ENCODE results near the gene PLCB1.
A peak's percentile ranks its signal among the peaks of the same experiment; 100 is the strongest.

PLCB1 gene

GRCh38 chr20:8523684-8524083, 391.6 kb downstream of the PLCB1 start:
- no peaks in the 10 kb centered on the region for H3K9me3 ChIP-seq (replicated peaks in 1 of 2; ENCODE audit: control insufficient read depth in 2 of 2, insufficient read depth in 1 of 2, low read depth in 1 of 2, low read length in 2 of 2)
- no peak overlapping the region for H4K8ac ChIP-seq (ENCODE audit: low read depth, low read length)
- no peak overlapping the region for H3K4me3 ChIP-seq (ENCODE audit: low read length in 2 of 2)
- DNase-seq (ENCODE audit: low spot score) = no peak
- H2BK12ac ChIP-seq (ENCODE audit: low read length) = no peak overlapping the region
- H2BK15ac ChIP-seq (ENCODE audit: low read length) = no peak overlapping the region
- no peak overlapping the region for H3K27ac ChIP-seq (replicated peaks; ENCODE audit: low read length)
- no peaks in the 10 kb centered on the region for H3K27me3 ChIP-seq (ENCODE audit: control insufficient read depth in 3 of 3, insufficient read depth in 3 of 3, low read depth in 1 of 3, low read length in 3 of 3)
- H4K91ac ChIP-seq (ENCODE audit: low read depth, low read length, poor library complexity) = no peak overlapping the region
- H3K4me2 ChIP-seq (ENCODE audit: insufficient read depth, low read length, poor library complexity, severe bottlenecking) = no peak overlapping the region
- no peak overlapping the region for H2BK120ac ChIP-seq (ENCODE audit: low read depth, low read length)
- H2AK5ac ChIP-seq (ENCODE audit: low read depth, low read length) = no peak overlapping the region
- H3K23ac ChIP-seq (ENCODE audit: low read depth, low read length, poor library complexity) = no peak overlapping the region
- H3K18ac ChIP-seq (ENCODE audit: low read length) = no peak overlapping the region
- H3K36me3 ChIP-seq (replicated peaks in 1 of 2; ENCODE audit: control insufficient read depth in 2 of 2, insufficient read depth in 2 of 2, low read length in 2 of 2) = no peaks in the 10 kb centered on the region
- no peak overlapping the region for H3K4ac ChIP-seq (ENCODE audit: low read length)
- no peak overlapping the region for H3K9ac ChIP-seq (ENCODE audit: low read depth, low read length, poor library complexity)
- no peak overlapping the region for H3K14ac ChIP-seq (ENCODE audit: low read length)
- peaks cover 4 to 13% of the 10 kb centered on the region in 2 donors for H3K4me1 ChIP-seq (ENCODE audit: control insufficient read depth in 2 of 2, insufficient read depth in 1 of 2, low read depth in 1 of 2, low read length in 2 of 2)
- no CpG with 5 or more reads among the region's 5 CpGs for WGBS, 2 donors (ENCODE audit: extremely low coverage in 2 of 2, insufficient read length in 2 of 2, insufficient replicate concordance in 1 of 2)
- no peaks in the 10 kb centered on the region for H3K79me1 ChIP-seq (ENCODE audit: low read depth, low read length)
- H2BK5ac ChIP-seq (ENCODE audit: low read length) = no peak overlapping the region
- no peak overlapping the region for H2AFZ ChIP-seq (ENCODE audit: low read length)

- WGBS, 2 donors (ENCODE audit: extremely low coverage in 2 of 2, insufficient read length in 2 of 2, insufficient replicate concordance in 1 of 2) = no CpG with 5 or more reads among the region's 5 CpGs
- Histone ChIP-seq H3K9ac (ENCODE audit: low read depth, low read length, poor library complexity) (no peak overlapping the region), H3K4me3 (ENCODE audit: low read length in 2 of 2) (no peak overlapping the region), H3K27ac (replicated peaks; ENCODE audit: low read length) (no peak overlapping the region), H3K27me3 (ENCODE audit: control insufficient read depth in 3 of 3, insufficient read depth in 3 of 3, low read depth in 1 of 3, low read length in 3 of 3) (no peaks in the 10 kb centered on the region), H2BK12ac (ENCODE audit: low read length) (no peak overlapping the region), H3K4me1 (ENCODE audit: control insufficient read depth in 2 of 2, insufficient read depth in 1 of 2, low read depth in 1 of 2, low read length in 2 of 2) (peaks cover 0 to 6% of the 10 kb centered on the region in 2 donors), H3K79me1 (ENCODE audit: low read depth, low read length) (no peaks in the 10 kb centered on the region), H3K9me3 (replicated peaks in 1 of 2; ENCODE audit: control insufficient read depth in 2 of 2, insufficient read depth in 1 of 2, low read depth in 1 of 2, low read length in 2 of 2) (no peaks in the 10 kb centered on the region), H3K4me2 (ENCODE audit: insufficient read depth, low read length, poor library complexity, severe bottlenecking) (no peak overlapping the region), H4K8ac (ENCODE audit: low read depth, low read length) (no peak overlapping the region), H2BK15ac (ENCODE audit: low read length) (no peak overlapping the region), H2BK5ac (ENCODE audit: low read length) (no peak overlapping the region), H3K18ac (ENCODE audit: low read length) (no peak overlapping the region), H2BK120ac (ENCODE audit: low read depth, low read length) (no peak overlapping the region), H3K23ac (ENCODE audit: low read depth, low read length, poor library complexity) (no peak overlapping the region), H3K14ac (ENCODE audit: low read length) (no peak overlapping the region), H3K4ac (ENCODE audit: low read length) (no peak overlapping the region), H2AFZ (ENCODE audit: low read length) (peak overlapping the region; percentile 71), H3K36me3 (replicated peaks in 1 of 2; ENCODE audit: control insufficient read depth in 2 of 2, insufficient read depth in 2 of 2, low read length in 2 of 2) (no peaks in the 10 kb centered on the region), H4K91ac (ENCODE audit: low read depth, low read length, poor library complexity) (no peak overlapping the region), H2AK5ac (ENCODE audit: low read depth, low read length) (no peak overlapping the region)
- DNase-seq (ENCODE audit: low spot score) = no peak
These were observed 392.3 kb downstream of the PLCB1 start for GRCh38 chr20:8524101-8525016.

- DNase-seq (ENCODE audit: low spot score) = no peak
- Histone ChIP-seq H3K9ac (ENCODE audit: low read depth, low read length, poor library complexity) (no peak overlapping the region), H4K91ac (ENCODE audit: low read depth, low read length, poor library complexity) (no peak overlapping the region), H2BK120ac (ENCODE audit: low read depth, low read length) (no peak overlapping the region), H3K79me1 (ENCODE audit: low read depth, low read length) (no peaks in the 10 kb centered on the region), H3K4me2 (ENCODE audit: insufficient read depth, low read length, poor library complexity, severe bottlenecking) (no peak overlapping the region), H3K18ac (ENCODE audit: low read length) (no peak overlapping the region), H3K4ac (ENCODE audit: low read length) (no peak overlapping the region), H2BK12ac (ENCODE audit: low read length) (no peak overlapping the region), H2AFZ (ENCODE audit: low read length) (no peak overlapping the region), H2BK5ac (ENCODE audit: low read length) (no peak overlapping the region), H3K36me3 (replicated peaks in 1 of 2; ENCODE audit: control insufficient read depth in 2 of 2, insufficient read depth in 2 of 2, low read length in 2 of 2) (no peaks in the 10 kb centered on the region), H4K8ac (ENCODE audit: low read depth, low read length) (no peak overlapping the region), H2AK5ac (ENCODE audit: low read depth, low read length) (no peak overlapping the region), H3K9me3 (replicated peaks in 1 of 2; ENCODE audit: control insufficient read depth in 2 of 2, insufficient read depth in 1 of 2, low read depth in 1 of 2, low read length in 2 of 2) (no peaks in the 10 kb centered on the region), H3K27ac (replicated peaks; ENCODE audit: low read length) (no peak overlapping the region), H2BK15ac (ENCODE audit: low read length) (no peak overlapping the region), H3K4me1 (ENCODE audit: control insufficient read depth in 2 of 2, insufficient read depth in 1 of 2, low read depth in 1 of 2, low read length in 2 of 2) (peaks cover 0 to 6% of the 10 kb centered on the region in 2 donors), H3K4me3 (ENCODE audit: low read length in 2 of 2) (no peak overlapping the region), H3K14ac (ENCODE audit: low read length) (no peak overlapping the region), H3K23ac (ENCODE audit: low read depth, low read length, poor library complexity) (no peak overlapping the region), H3K27me3 (ENCODE audit: control insufficient read depth in 3 of 3, insufficient read depth in 3 of 3, low read depth in 1 of 3, low read length in 3 of 3) (no peaks in the 10 kb centered on the region)
These were observed 392.9 kb downstream of the PLCB1 start for GRCh38 chr20:8525017-8525343.

GRCh38 chr20:8526610-8527009, 394.5 kb downstream of the PLCB1 start:
- H2BK15ac ChIP-seq (ENCODE audit: low read length) = no peak overlapping the region
- H4K8ac ChIP-seq (ENCODE audit: low read depth, low read length) = no peak overlapping the region
- H2AK5ac ChIP-seq (ENCODE audit: low read depth, low read length) = no peak overlapping the region
- H3K18ac ChIP-seq (ENCODE audit: low read length) = no peak overlapping the region
- H3K4me2 ChIP-seq (ENCODE audit: insufficient read depth, low read length, poor library complexity, severe bottlenecking) = no peak overlapping the region
- WGBS, 2 donors (ENCODE audit: extremely low coverage in 2 of 2, insufficient read length in 2 of 2, insufficient replicate concordance in 1 of 2) = no CpG with 5 or more reads among the region's 2 CpGs
- no peaks in the 10 kb centered on the region for H3K36me3 ChIP-seq (replicated peaks in 1 of 2; ENCODE audit: control insufficient read depth in 2 of 2, insufficient read depth in 2 of 2, low read length in 2 of 2)
- H2BK12ac ChIP-seq (ENCODE audit: low read length) = no peak overlapping the region
- no peak overlapping the region for H3K23ac ChIP-seq (ENCODE audit: low read depth, low read length, poor library complexity)
- H3K9me3 ChIP-seq (replicated peaks in 1 of 2; ENCODE audit: control insufficient read depth in 2 of 2, insufficient read depth in 1 of 2, low read depth in 1 of 2, low read length in 2 of 2) = no peaks in the 10 kb centered on the region
- H2BK5ac ChIP-seq (ENCODE audit: low read length) = no peak overlapping the region
- no peak overlapping the region for H2AFZ ChIP-seq (ENCODE audit: low read length)
- no peak overlapping the region for H4K91ac ChIP-seq (ENCODE audit: low read depth, low read length, poor library complexity)
- no peak overlapping the region for H3K4me3 ChIP-seq (ENCODE audit: low read length in 2 of 2)
- H3K9ac ChIP-seq (ENCODE audit: low read depth, low read length, poor library complexity) = no peak overlapping the region
- no peak overlapping the region for H3K4ac ChIP-seq (ENCODE audit: low read length)
- H3K27me3 ChIP-seq (ENCODE audit: control insufficient read depth in 3 of 3, insufficient read depth in 3 of 3, low read depth in 1 of 3, low read length in 3 of 3) = no peaks in the 10 kb centered on the region
- H3K27ac ChIP-seq (replicated peaks; ENCODE audit: low read length) = no peak overlapping the region
- no peak overlapping the region for H3K14ac ChIP-seq (ENCODE audit: low read length)
- DNase-seq (ENCODE audit: low spot score) = no peak
- H2BK120ac ChIP-seq (ENCODE audit: low read depth, low read length) = no peak overlapping the region
- no peaks in the 10 kb centered on the region for H3K79me1 ChIP-seq (ENCODE audit: low read depth, low read length)
- H3K4me1 ChIP-seq (ENCODE audit: control insufficient read depth in 2 of 2, insufficient read depth in 1 of 2, low read depth in 1 of 2, low read length in 2 of 2) = peaks cover 0 to 6% of the 10 kb centered on the region in 2 donors

Data from neuronal stem cell (in vitro differentiated cells).